ENCODE results near the gene ATXN2.
"Not testable (repeated sequence)": the region's sequence is repeated elsewhere in the genome, so short reads cannot be mapped to it uniquely, and the experiment has no call there.

Gene ATXN2, protein sequence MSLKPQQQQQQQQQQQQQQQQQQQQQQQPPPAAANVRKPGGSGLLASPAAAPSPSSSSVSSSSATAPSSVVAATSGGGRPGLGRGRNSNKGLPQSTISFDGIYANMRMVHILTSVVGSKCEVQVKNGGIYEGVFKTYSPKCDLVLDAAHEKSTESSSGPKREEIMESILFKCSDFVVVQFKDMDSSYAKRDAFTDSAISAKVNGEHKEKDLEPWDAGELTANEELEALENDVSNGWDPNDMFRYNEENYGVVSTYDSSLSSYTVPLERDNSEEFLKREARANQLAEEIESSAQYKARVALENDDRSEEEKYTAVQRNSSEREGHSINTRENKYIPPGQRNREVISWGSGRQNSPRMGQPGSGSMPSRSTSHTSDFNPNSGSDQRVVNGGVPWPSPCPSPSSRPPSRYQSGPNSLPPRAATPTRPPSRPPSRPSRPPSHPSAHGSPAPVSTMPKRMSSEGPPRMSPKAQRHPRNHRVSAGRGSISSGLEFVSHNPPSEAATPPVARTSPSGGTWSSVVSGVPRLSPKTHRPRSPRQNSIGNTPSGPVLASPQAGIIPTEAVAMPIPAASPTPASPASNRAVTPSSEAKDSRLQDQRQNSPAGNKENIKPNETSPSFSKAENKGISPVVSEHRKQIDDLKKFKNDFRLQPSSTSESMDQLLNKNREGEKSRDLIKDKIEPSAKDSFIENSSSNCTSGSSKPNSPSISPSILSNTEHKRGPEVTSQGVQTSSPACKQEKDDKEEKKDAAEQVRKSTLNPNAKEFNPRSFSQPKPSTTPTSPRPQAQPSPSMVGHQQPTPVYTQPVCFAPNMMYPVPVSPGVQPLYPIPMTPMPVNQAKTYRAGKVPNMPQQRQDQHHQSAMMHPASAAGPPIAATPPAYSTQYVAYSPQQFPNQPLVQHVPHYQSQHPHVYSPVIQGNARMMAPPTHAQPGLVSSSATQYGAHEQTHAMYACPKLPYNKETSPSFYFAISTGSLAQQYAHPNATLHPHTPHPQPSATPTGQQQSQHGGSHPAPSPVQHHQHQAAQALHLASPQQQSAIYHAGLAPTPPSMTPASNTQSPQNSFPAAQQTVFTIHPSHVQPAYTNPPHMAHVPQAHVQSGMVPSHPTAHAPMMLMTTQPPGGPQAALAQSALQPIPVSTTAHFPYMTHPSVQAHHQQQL

DNA sequence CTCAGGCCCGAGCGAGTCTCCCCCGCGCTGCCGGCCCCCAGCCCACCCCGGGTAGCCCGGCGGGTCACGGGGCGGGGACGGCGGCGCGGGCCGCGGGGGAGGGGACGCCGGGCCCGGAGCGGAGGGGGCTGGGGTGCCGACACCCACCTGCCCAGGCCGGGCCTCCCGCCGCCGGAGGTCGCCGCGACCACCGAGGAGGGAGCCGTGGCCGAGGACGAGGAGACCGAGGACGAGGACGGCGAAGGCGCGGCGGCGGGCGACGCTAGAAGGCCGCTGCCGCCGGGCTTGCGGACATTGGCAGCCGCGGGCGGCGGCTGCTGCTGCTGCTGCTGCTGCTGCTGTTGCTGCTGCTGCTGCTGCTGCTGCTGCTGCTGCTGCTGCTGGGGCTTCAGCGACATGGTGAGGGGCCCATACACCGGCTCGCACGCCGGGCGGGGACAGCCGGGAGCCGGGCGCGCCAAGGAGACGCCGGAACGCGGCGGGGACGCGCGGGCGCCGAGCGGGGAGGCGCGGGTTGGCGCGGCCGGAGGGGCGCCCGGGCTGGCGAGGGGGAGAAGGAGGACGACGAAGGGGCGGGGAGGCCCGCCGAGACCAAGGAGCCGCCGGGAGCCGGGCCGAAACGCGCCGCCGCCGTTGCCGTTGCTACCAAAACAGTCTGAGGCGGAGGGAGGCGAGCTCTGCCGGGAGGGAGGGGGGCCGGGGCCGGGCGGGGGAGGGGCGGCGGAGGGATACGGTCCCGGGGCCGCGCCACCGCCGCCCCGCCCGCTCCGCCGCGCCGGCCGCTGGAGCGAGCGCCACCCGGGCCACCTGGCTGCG is at the start of gene ATXN2:
Gene ATXN2, minus strand, starts transcription at position 679 of the 816 bp plus-strand sequence. Its CDS starts 281 bp downstream, at position 398.
- no peak for DNase-seq

DNA sequence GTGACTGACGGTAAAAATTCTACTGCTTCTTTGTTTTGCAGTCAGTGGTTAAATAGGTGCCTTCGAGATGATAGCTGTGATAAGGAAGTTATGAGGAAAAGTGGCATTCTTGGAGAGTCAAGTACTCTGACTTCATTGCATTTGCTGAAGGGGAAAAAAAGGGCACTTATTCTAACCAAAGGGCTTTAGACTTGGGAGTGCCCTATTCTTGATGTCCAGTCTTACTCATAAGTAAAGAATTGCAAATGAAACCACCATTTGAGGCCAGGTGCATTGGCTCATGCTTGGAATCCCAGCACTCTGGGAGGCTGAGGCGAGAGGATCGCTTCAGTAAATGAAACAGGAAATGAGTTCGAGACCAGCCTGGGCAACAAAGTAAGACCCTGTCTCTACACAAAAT is 46.3 kb upstream of the ATXN2 start:
- no peak for DNase-seq

DNA sequence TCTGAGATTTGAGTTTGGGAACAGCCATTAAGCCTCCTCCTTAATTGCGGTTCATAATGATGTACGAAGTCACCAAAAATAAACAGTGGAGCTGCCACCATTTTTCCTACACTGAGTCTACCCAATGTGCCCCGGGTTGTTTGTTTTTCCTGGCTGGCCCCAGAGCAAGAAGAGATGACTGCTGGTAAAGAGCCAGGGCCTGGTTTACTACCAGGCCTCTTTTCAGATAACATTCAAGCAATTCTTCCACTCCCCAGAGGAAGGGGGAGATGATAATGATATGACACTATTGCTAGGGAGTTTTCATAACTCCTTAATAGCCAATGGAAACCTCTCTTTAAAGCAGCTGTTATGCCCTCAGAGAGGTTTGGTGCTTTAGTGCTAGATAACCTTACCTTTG is 44.3 kb upstream of the ATXN2 start:
- DNase-seq = no peak

DNA sequence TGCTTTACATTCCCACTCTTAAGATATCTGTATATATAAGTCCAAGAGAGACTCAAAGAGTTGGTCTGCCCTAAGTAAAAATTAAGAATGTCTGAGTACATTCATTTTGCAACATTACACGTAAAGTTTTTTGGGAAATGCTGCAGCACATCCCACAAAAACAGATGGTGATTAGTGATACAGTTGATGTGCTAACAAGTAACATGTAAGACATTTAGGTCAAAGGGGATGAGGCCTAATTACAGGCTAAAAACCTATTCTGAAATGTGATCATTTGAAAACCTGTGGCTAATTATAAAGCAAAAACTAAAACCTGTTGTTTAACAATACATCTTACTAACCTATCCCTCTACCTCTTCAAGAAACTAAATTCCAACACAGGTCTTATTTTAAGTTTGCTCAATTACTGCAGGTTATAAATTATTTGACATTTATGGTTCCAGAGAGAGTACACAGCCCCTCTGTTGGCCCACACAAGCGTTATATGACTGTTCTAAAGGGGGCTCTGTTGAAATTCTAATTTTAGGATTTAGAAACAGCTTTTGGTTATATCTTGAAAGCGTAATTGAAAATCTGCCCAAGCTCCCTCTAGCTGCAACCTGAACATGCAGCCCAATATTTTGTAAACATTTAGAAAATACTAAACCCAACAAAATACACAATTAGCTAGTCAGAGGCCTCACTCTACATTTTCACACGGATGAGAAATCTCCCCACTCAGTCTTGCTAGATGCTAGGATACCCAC is 43.7 kb upstream of the ATXN2 start:
- no peak for DNase-seq

DNA sequence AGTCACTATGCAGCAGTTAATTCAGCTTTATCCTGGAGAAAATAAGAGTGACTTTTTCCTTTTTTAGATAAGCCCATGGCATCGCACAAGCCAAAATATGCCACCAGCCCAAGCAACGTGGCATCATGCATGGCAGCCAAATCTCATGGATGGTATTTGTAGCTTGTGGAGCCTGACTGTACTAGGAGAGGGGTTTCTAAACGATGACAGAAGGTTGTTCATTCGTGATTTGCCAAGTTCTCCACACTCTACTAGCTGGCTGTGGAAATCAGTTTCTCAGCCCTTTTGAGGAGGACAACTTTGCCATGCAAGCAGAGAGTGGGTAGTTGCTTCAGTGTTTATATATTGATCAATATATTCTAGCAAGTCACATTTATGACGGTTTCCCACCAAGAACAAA is 41.4 kb upstream of the ATXN2 start:
- DNase-seq = no peak

DNA sequence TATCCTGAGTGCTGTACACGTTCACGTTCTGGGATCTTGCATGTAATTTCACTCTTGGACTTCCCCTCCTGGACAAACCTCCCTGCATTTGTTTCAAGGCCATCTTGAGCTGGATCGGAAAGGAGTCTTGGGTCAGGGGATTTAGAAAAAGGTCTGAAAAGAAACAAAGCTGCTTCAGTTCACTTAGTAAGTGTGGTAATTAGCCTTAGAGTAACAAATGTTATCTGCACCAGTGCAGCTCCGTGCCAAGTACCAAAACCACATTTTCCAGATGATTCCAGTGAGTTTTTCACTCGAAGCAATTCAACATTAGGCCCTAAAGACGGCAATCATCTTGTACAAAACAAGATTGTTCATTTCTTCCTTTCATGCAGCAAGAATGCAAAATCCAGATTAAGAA is 39.4 kb upstream of the ATXN2 start:
- DNase-seq = no peak

DNA sequence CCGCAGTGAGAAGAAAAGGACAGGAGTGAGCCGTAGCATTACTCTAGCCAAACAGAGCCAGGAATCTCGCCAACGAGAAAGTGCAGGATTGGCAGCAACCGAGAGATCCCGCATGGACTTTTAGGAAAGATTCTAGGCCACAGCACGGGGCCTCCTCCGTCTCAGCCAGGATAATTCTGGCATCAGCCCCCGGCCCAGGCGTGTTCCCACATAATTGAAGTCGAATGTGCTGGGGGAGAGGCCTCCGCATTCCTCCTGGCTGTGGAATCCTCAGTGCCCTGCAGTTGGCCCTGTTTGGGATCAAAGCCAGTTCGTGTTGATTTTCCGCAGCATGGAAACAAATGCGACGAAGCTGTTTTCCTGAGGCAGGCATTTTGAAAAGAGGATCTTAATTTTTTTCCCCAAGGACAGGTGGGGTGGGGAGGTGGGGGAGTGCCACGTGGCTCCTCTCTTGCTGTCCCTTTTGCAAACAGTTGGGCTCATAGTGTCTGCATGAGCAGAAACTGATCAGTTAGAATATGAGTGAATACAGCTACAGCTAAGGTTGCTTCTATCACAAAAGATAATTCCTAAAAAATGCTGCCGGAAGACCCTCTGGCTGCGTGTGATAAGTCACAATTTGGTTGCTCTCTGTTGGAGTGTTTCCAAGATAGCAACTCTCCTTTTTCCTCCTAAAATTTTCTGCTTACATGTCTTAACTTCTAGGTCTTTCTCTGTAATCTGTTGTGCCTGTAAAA is 37.3 kb upstream of the ATXN2 start:
- DNase-seq = no peak

DNA sequence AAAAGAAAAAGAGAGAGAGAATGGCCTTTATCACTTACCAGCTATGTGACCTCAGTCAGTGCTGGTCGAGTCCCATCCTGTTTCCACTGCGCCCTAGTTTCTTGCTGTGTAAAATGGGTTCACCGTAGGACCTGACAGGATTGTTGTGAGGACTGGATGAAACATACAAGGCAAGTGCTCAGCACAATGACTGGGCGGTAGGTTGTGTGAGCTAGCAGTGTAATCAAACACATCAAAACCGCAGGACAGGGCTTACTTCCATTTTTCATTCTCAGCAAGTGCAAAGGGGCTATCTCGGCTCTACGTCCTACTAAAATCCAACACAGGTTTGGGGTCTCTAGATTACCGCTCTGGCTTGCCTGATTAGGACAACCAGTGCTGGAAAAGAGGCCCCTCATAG is 36.4 kb upstream of the ATXN2 start:
- no peak for DNase-seq

DNA sequence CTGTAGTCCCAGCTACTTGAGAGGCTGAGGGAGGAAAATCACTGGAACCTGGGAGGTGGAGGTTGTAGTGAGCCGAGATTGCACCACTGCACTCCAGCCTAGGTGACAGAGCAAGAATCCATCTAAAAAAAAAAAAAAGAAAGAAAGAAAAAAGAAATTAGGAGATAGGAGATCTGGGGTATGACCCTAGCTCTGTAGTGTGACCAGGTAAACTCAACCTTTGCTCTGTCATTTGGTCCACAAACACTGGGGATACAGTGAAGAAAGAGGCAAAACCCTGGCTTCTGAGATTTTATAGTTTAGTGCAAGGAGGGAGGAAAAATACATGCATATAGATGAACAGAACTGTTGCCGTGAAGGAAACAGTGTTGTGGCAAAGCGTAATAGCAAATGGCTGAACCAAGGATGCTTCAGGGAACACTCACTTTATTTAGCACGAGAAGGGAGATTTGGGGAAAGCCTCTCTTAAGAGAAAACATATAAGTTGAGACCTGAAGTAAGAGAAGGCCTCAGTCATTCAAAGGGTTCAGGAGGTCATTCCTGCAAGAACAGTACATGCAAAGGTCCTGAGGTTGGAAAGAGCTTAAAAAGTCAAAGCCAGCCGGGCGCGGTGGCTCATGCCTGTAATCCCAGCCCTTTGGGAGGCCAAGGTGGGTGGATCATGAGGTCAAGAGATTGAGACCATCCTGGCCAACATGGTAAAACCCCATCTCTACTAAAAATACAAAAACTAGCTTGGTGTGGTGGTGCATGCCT is 29.6 kb upstream of the ATXN2 start:
- DNase-seq = no peak

DNA sequence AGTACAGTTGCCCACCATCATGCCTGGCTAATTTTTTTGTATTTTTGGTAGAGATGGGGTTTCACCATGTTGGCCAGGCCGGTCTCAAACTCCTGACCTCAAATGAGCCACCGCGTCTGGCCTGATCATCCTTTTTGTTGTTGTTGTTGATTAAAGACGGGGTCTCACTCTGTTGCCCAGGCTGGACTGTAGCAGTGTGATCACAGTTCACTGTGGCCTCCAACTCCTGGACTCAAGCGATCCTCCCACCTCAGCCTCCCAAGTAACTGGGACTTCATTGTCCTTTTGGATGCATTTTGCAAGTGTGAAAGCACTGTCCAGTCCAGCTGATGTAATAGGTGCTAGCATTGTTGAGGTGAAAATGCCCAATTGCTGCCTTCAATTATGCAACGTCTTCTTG is 27.1 kb upstream of the ATXN2 start:
- DNase-seq = no peak

DNA sequence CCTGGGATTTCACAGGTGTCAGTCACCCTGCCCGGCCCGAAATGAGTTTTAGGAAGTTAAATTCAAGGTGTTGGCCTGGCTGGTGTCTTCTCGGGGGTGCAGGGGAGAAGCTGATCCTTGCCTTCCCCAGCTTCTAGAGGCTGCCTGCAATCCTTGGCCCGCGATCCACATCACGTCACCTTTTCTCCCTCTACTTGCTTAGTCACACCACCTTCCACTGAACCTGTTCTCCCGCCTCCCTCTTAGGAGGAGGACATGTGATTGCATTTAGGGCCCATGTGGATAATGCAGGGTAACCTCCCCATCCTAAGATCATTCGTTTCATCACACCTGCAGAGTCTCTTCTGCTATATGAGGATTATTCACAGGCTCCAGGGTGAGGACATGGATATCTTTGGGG is 25.4 kb upstream of the ATXN2 start:
- no peak for DNase-seq

DNA sequence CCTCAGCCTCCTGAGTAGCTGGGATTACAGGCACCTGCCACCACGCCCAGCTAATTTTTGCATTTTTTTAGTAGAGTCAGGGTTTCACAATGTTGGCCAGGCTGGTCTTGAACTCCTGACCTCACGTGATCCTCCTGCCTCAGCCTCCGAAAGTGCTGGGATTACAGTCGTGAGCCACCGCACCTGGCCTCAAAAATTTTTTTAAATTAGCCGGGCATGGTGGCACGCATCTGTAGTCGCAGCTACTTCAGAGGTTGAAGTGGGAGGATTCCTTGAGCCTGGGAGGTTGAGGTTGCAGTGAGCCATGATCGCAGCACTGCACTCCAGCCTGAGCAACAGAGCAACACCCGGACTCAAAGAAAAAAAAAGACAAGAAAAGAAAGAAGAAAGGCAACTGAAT is 18.7 kb upstream of the ATXN2 start:
- DNase-seq = not testable (repeated sequence)

DNA sequence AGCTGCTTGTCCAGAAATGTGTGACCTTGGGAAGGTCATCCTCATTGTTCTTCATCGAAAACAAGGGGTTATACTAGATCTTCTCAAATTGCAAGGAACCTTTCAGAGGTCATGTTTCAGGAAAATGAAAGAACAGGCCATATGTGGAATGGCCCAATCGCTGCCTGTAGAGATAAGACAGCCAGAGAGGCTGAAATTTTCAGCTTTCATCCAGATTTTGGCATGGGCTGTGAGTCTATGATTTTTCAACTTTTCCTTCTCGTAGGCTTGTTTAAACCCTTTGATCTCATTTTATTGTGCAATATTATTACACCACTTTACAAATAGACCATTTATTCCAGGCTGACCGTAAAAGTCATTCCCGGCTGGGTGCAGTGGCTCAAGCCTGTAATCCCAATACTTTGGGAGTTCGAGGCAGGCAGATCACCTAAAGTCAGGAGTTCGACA is 17.1 kb upstream of the ATXN2 start:
- no peak for DNase-seq

DNA sequence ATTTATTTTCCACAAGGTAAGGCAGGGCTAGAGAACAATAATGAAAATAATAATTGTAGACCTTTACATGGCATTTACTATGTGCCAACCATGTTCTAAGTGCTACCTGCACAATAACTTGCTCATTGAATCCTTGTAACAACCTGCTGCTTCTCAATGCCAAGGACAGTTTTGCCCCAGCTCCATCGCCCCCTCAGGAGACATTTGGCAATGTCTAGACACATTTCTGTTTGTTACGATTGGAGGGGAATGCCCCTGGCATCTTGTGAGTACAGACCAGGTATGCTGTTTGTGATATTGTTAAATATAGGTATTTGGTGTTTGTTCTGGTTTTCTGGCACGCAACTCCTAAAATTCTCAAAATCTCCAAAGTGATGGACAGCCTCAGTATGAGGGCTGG is 8.1 kb upstream of the ATXN2 start:
- DNase-seq = no peak

DNA sequence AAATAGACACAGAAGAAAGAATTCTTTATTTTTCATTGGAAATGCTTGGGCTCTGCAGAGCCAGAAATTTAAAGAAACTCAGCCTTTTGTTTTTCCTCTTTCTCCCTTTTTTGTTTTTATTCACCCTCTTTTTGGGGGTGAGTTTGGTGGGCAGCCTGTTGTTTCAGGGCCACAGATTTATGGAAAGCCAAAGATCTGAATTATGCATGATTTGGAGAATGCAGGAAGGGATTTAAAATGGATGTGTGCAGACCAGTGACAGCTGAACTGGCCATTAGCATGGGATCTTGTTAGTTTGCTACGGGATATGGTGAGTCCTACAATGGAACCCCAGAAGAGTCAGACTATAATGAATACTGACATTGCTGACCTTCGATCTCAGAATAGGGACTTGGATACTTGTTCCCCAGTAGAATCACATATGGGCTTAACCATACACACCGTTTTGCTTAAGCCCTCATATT is 7.7 kb upstream of the ATXN2 start:
- DNase-seq = no peak

DNA sequence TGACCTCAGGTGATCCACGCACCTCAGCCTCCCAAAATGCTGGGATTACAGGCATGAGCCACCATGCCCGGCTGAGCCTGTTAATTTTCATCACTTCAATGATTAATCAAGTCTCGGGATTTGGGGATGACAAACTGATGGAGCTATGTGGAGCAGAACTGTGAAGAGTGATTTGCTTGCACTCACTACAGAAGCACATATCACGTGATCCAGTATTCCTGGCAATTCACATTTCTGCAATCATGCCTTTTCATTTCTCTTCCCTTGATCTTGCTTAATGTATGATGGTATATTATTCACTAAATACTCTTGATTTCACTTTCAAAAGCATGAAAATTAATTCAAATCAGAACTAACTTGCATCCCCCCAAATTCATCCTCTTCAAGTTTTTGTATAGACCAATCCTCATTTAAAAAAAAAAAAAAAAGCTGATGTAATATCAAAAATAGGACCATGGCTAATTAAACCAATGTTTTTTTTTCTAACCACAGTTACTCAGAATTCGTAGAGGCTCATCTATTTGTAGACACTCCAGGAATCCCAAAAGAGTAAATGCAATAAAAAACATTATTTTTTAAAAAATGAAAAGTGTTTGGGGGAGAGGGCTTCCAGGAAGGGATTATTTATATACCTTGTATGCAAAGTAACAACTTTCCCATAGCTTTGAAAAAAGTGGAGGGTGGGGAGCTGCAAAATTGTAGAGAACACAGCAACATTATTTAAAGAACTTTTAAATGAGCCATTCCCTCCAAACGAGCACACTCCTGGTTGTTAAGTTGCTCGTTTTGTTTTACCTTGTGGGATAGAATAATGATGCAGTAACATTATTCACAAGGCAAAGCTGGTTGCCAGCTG is 7.0 kb upstream of the ATXN2 start:
- DNase-seq = no peak

DNA sequence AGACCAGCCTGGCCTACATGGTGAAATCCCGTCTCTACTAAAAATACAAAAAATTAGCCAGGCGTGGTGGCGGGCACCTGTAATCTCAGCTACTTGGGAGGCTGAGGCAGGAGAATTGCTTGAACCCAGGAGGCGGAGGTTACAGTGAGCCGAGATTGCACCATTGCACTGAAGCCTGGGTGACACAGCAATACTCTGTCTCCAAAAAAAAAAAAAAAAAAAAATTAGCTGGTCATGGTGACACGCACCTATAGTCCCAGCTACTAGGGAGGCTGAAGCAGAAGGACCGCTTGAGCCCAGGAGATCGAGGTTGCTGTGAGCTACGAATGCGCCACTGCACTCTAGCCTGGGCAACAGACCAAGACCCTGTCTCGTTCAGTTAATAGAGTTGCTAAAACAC is 3.7 kb upstream of the ATXN2 start:
- not testable (repeated sequence) for DNase-seq

DNA sequence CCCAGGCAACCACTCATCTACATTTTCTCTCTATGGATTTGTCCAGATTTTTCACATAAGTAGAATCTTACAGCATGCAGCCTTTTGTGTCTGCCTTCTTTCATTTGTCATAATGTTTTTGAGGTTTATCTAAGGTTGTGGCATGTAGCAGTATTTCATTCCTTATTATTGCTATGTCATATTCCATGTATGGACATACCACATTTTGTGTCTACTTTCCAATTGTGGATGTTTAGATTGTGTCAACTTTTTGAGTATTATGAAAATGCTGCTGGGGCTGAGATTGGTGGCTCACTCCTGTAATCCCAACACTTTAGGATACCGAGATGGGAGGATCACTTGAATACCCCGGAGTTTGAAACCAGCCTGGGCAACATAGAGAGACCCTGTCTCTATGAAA is 3.2 kb upstream of the ATXN2 start:
- no peak for DNase-seq

DNA sequence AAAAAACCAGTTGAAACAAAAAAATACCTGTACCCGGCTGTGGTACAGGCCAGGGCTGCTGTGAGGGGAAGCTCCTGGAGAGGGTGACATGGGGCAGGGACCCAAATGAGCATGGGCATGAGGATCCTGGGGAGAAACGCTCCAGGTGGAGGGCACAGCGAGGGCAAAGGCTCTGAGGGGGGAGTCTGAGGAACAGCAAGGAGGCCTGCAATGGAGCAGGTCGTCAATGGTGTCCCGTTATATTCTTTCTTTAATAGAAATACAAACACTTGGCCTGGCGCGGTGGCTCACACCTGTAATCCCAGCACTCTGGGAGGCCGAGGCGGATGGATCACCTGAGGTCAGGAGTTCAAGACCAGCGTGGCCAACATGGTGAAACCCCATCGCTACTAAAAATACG is 1.9 kb upstream of the ATXN2 start:
- DNase-seq = not testable (repeated sequence)

Data from SHP77 treated with DMSO at 0.1 percent for 48 hours (cell line).